Duodenal mucosa (tissue), 2 donors: ENCODE measurements around the gene TBC1D8.

ENCODE experiments used
- H3K27ac ChIP-seq: one replicate; pipeline ENCODE4 v1.7.0; 2013; ENCODE audit warnings: low read depth, low read length
- H3K27me3 ChIP-seq, 2 donors: one replicate each; pipeline ENCODE4 v1.7.0; 2013; ENCODE audit warnings: low read length in 2 of 2, control low read depth in 1 of 2; ENCODE audit not compliant: insufficient read depth in 2 of 2, control insufficient read depth in 1 of 2
- H3K36me3 ChIP-seq, 2 donors: one replicate each; pipeline ENCODE4 v1.7.0; 2013; ENCODE audit warnings: low read length in 2 of 2, control low read depth in 1 of 2; ENCODE audit not compliant: insufficient read depth in 2 of 2, control insufficient read depth in 1 of 2
- H3K4me1 ChIP-seq, 2 donors: one replicate each; pipeline ENCODE4 v1.7.0; 2013; ENCODE audit warnings: low read length in 2 of 2, control low read depth in 1 of 2; ENCODE audit not compliant: insufficient read depth in 2 of 2, control insufficient read depth in 1 of 2
- H3K4me3 ChIP-seq, 2 donors: one replicate each; pipeline ENCODE4 v1.7.0; 2013; ENCODE audit warnings: low read length in 2 of 2, low read depth in 1 of 2
- H3K9ac ChIP-seq, 2 donors: one replicate each; pipeline ENCODE4 v1.7.0; 2013; ENCODE audit warnings: low read length in 2 of 2, low read depth in 1 of 2
- H3K9me3 ChIP-seq, 2 donors: one replicate each; pipeline ENCODE4 v1.7.0; 2013; ENCODE audit warnings: low read length in 2 of 2, control low read depth in 1 of 2; ENCODE audit not compliant: control insufficient read depth in 1 of 2

TBC1D8 gene

GRCh38 chr2:101150306-101151145, 656 bp downstream of the TBC1D8 start:
- H3K36me3 ChIP-seq, result no peaks in the 10 kb centered on the region
- peak overlapping the region; percentile 30 to 51 for H3K9ac ChIP-seq
- H3K9me3 ChIP-seq, result no peaks in the 10 kb centered on the region
- H3K4me1 ChIP-seq, result peaks cover 15 to 20% of the 10 kb centered on the region in 2 donors
- H3K27me3 ChIP-seq, result no peaks in the 10 kb centered on the region
- peak overlapping the region; percentile 74 to 75 for H3K4me3 ChIP-seq
- peak overlapping the region; percentile 23 for H3K27ac ChIP-seq

GRCh38 chr2:101149241-101150192, 1.7 kb downstream of the TBC1D8 start:
- Histone ChIP-seq H3K27ac (no peak overlapping the region), H3K4me3 (peak overlapping the region; percentile 74 to 75), H3K27me3 (no peaks in the 10 kb centered on the region), H3K9ac (peak overlapping the region; percentile 30 to 39), H3K36me3 (no peaks in the 10 kb centered on the region), H3K9me3 (no peaks in the 10 kb centered on the region), H3K4me1 (peaks cover 15 to 20% of the 10 kb centered on the region in 2 donors)

DNA sequence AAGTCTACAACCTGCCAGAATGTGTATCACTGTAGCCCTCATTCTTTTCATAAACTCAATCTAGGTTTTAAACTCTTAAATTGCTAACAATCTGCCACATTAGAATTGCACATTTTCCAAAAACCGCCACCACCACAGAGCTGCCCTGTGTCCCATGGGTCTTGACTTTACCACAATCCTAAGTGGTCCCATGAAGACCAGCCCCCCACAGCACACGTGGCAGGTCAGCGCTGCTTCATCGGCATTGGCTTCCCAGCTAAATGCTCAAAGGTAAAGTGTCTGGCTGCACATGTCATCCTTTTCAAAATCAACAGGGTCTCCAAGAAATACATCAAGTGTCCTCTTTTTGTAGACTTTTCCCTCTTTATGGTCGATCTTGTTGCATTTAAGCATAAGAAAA, 2.4 kb downstream of the TBC1D8 start:
- H3K27ac ChIP-seq, result no peak overlapping the region
- no peak overlapping the region for H3K4me3 ChIP-seq
- no peaks in the 10 kb centered on the region for H3K36me3 ChIP-seq
- no peaks in the 10 kb centered on the region for H3K9me3 ChIP-seq
- peaks cover 15 to 20% of the 10 kb centered on the region in 2 donors for H3K4me1 ChIP-seq
- no peak overlapping the region for H3K9ac ChIP-seq
- H3K27me3 ChIP-seq, result no peaks in the 10 kb centered on the region

DNA sequence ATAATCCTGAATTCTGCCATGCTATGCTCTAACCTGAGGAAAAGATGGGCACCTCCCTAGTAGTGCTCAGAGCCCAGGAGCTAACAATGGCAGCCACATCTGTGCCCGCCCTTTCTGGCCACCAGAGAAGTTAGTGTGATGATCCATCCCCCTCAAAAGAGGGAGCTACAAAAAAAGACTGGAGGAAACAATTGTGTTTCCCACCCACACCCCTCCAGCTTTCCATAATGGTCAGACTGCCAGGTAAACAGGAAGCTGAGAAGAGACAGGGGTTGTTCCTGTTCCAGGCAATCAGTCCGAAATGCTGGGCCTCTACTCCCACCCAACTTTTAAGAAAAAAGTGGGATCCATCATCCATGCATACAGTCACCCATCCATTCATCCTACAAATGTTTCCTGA, 3.2 kb downstream of the TBC1D8 start:
- H3K27me3 ChIP-seq, result no peaks in the 10 kb centered on the region
- H3K27ac ChIP-seq, result no peak overlapping the region
- H3K36me3 ChIP-seq, result no peaks in the 10 kb centered on the region
- H3K4me3 ChIP-seq, result no peak overlapping the region
- H3K9me3 ChIP-seq, result no peaks in the 10 kb centered on the region
- no peak overlapping the region for H3K9ac ChIP-seq
- H3K4me1 ChIP-seq, result peaks cover 15 to 20% of the 10 kb centered on the region in 2 donors

GRCh38 chr2:101147062-101147461, 4.1 kb downstream of the TBC1D8 start:
- Histone ChIP-seq H3K9me3 (no peaks in the 10 kb centered on the region), H3K4me3 (no peak overlapping the region), H3K27ac (no peak overlapping the region), H3K36me3 (no peaks in the 10 kb centered on the region), H3K27me3 (no peaks in the 10 kb centered on the region), H3K9ac (no peak overlapping the region), H3K4me1 (peaks cover 8 to 13% of the 10 kb centered on the region in 2 donors)

- H3K36me3 ChIP-seq, result no peaks in the 10 kb centered on the region
- H3K9ac ChIP-seq, result no peak overlapping the region
- H3K27me3 ChIP-seq, result no peaks in the 10 kb centered on the region
- no peaks in the 10 kb centered on the region for H3K9me3 ChIP-seq
- H3K4me3 ChIP-seq, result no peak overlapping the region
- H3K4me1 ChIP-seq, result peaks cover 4 to 7% of the 10 kb centered on the region in 2 donors
- H3K27ac ChIP-seq, result no peak overlapping the region
Observed at GRCh38 chr2:101146535-101146934, 4.6 kb downstream of the TBC1D8 start.

GRCh38 chr2:101145406-101145805, 5.8 kb downstream of the TBC1D8 start:
- H3K4me1 ChIP-seq, result peaks cover 4 to 7% of the 10 kb centered on the region in 2 donors
- H3K9me3 ChIP-seq, result no peaks in the 10 kb centered on the region
- no peak overlapping the region for H3K4me3 ChIP-seq
- H3K9ac ChIP-seq, result no peak overlapping the region
- H3K36me3 ChIP-seq, result no peaks in the 10 kb centered on the region
- no peak overlapping the region for H3K27ac ChIP-seq
- no peaks in the 10 kb centered on the region for H3K27me3 ChIP-seq

DNA sequence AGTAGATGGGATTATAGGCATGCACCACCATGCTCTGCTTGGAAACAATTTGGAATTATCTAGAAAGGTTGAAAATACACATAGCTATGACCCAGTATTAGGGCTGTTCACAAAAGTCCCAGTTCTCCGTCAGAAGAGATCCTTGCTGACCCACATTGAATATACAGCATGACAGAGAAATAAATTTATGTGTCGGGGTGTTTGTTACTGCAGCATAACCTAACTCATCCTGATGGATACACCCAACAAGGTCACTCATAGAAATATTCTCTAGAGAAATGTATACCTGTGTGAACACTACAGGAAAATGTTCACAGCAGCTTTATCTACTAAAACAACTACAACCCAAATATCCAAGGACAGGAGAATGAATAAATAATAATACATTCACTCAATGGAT, 9.0 kb downstream of the TBC1D8 start:
- Histone ChIP-seq H3K36me3 (no peaks in the 10 kb centered on the region), H3K4me1 (no peaks in the 10 kb centered on the region), H3K27me3 (no peaks in the 10 kb centered on the region), H3K9me3 (no peaks in the 10 kb centered on the region), H3K27ac (no peak overlapping the region), H3K9ac (no peak overlapping the region), H3K4me3 (no peak overlapping the region)

GRCh38 chr2:101140978-101141655, 10.1 kb downstream of the TBC1D8 start:
- Histone ChIP-seq H3K36me3 (no peaks in the 10 kb centered on the region), H3K4me3 (no peak overlapping the region), H3K27ac (no peak overlapping the region), H3K4me1 (no peaks in the 10 kb centered on the region), H3K9me3 (no peaks in the 10 kb centered on the region), H3K9ac (no peak overlapping the region), H3K27me3 (no peaks in the 10 kb centered on the region)
